Panc1 (cell line): ENCODE results near the gene C6orf89. TPM values are rescaled to one million over a fixed set of nuclear protein-coding genes. Genes with fewer than 3 reads are reported as not detected.

ENCODE experiments used
- ATAC-seq: fragments of 200-7000 bp; cut with Tn5 transposase; 2 replicates; pipeline ENCODE4 v1.9.1; 2020; ENCODE audit warnings: mild to moderate bottlenecking, moderate library complexity
- BruUV-seq: library from RNA; stranded (reverse); fragments of 400-500 nt; replicated peaks from 2 replicates; lab custom pipeline; 2021; lab: Mats Ljungman, UMichigan
- CTCF ChIA-PET: fragments of 300-600 bp; sonication (Branson Sonifier 250); formaldehyde crosslinking; loops from one replicate; lab custom pipeline; 2022; ENCODE audit warnings: antibody characterized with exemption; lab: Charles Lee
- POLR2A ChIA-PET: fragments of 300-600 bp; sonication (Branson Sonifier 250); formaldehyde crosslinking; loops from one replicate; lab custom pipeline; 2022; ENCODE audit warnings: antibody characterized with exemption; lab: Charles Lee
- DNase-seq: peaks from one replicate; pipeline ENCODE4 v3.0.0-alpha.2; 2010; ENCODE audit warnings: low read depth, low spot score
- H3K27ac ChIP-seq: 2 replicates; pipeline ENCODE4 v1.5.1; 2011; ENCODE audit warnings: mild to moderate bottlenecking, low read length, inconsistent platforms
- H3K27me3 ChIP-seq: fragments of 200-500 bp; sonication (Bioruptor generic); 2 replicates; pipeline ENCODE4 v1.6.0; 2014; ENCODE audit warnings: low read length, inconsistent platforms; ENCODE audit not compliant: control insufficient read depth, insufficient read depth
- H3K36me3 ChIP-seq: fragments of 200-500 bp; sonication (Bioruptor generic); 2 replicates; pipeline ENCODE4 v1.5.1; 2014; ENCODE audit warnings: inconsistent platforms, mild to moderate bottlenecking, low read length, moderate library complexity; ENCODE audit not compliant: control insufficient read depth, insufficient read depth
- H3K4me1 ChIP-seq: 2 replicates; pipeline ENCODE4 v1.5.1; 2011; ENCODE audit warnings: inconsistent platforms, mild to moderate bottlenecking, low read length, moderate library complexity; ENCODE audit not compliant: control insufficient read depth, insufficient read depth
- H3K4me3 ChIP-seq, 2 experiments: 2 replicates each; pipeline ENCODE4 v1.5.1; 2011 to 2012; ENCODE audit warnings: low read depth in 2 of 2, low read length in 2 of 2, mild to moderate bottlenecking in 2 of 2, inconsistent platforms in 1 of 2, moderate library complexity in 1 of 2
- H3K9me3 ChIP-seq: fragments of 200-500 bp; sonication (Bioruptor generic); 2 replicates; pipeline ENCODE4 v1.5.1; 2014; ENCODE audit warnings: low read depth, mild to moderate bottlenecking, inconsistent platforms, low read length, moderate library complexity; ENCODE audit not compliant: control insufficient read depth, insufficient read depth
- CTCF ChIP-seq: fragments of 450-650 bp; IDR thresholded peaks from 2 replicates; pipeline ENCODE4 v1.5.1; 2017; ENCODE audit warnings: mild to moderate bottlenecking
- POLR2AphosphoS5 ChIP-seq: IDR thresholded peaks from 2 replicates; pipeline ENCODE4 v1.6.1; 2012; ENCODE audit warnings: mild to moderate bottlenecking, low read depth, low read length, moderate library complexity
- REST ChIP-seq, 2 experiments: IDR thresholded peaks; 2 replicates each; pipeline ENCODE4 v1.6.1; 2011 to 2012; ENCODE audit warnings: low read depth in 2 of 2, control low read depth in 1 of 2, low read length in 1 of 2, mild to moderate bottlenecking in 1 of 2, moderate library complexity in 1 of 2; ENCODE audit not compliant: insufficient read depth in 1 of 2
- SIN3A ChIP-seq: IDR thresholded peaks from 2 replicates; pipeline ENCODE4 v1.6.1; 2012; ENCODE audit warnings: low read depth, mild to moderate bottlenecking, low read length, moderate library complexity, borderline replicate concordance; ENCODE audit not compliant: insufficient read depth
- TCF7L2 ChIP-seq: IDR thresholded peaks from 2 replicates; pipeline ENCODE4 v1.6.1; 2011; ENCODE audit warnings: mild to moderate bottlenecking, low read depth, low read length, inconsistent platforms
- in situ Hi-C: cut with HindIII; loops from 2 replicates; pipeline ENCODE4 v1.10.0; 2016; ENCODE audit warnings: low sequenced_read_pairs, low pct_unique_long_range_greater_than_20kb
- intact Hi-C: fragments of 100-400 bp; cut with micrococcal nuclease; formaldehyde crosslinking; loops from one replicate; pipeline ENCODE4 v1.10.0; 2022; ENCODE audit not compliant: unreplicated experiment
- total RNA-seq: library from RNA; stranded (reverse); gene quantifications from one replicate; pipeline ENCODE4 v1.2.1, GENCODE V29; 2021; ENCODE audit not compliant: unreplicated experiment

The C6orf89 gene
- total RNA-seq, 1 experiment from 2014 or later: 59.2 TPM

GRCh38 chr6:36929607-36930006, 43.9 kb downstream of the C6orf89 start:
- ATAC-seq (no peak; the same call in 1 of the 2 replicates), DNase-seq (no peak)
- H3K27ac ChIP-seq: no peak overlapping the region
- H3K4me1 ChIP-seq: no peaks in the 10 kb centered on the region
- CTCF ChIA-PET: no interaction called here
- no peaks in the 10 kb centered on the region for H3K36me3 ChIP-seq
- intact Hi-C loops: no loop called here
- no peaks in the 10 kb centered on the region for H3K9me3 ChIP-seq
- no TSS peak for BruUV-seq
- POLR2A ChIA-PET: no interaction called here
- in situ Hi-C loops: no loop called here
- TF ChIP-seq REST (IDR thresholded peaks at IDR 0.05; ENCODE audit: insufficient read depth in 1 of 2, low read depth in 2 of 2, low read length in 1 of 2) (no peak), TCF7L2 (no peak), SIN3A (no peak), CTCF (no peak), POLR2AphosphoS5 (no peak)
- no peak overlapping the region for H3K4me3 ChIP-seq
- no peaks in the 10 kb centered on the region for H3K27me3 ChIP-seq

GRCh38 chr6:36930483-36930882, 44.7 kb downstream of the C6orf89 start:
- TF ChIP-seq CTCF: no peak
- no peak for TF ChIP-seq TCF7L2
- TF ChIP-seq REST (IDR thresholded peaks at IDR 0.05; ENCODE audit: insufficient read depth in 1 of 2, low read depth in 2 of 2, low read length in 1 of 2): no peak
- no peak for TF ChIP-seq SIN3A
- no peak for TF ChIP-seq POLR2AphosphoS5
- no peaks in the 10 kb centered on the region for H3K4me1 ChIP-seq
- H3K27ac ChIP-seq: no peak overlapping the region
- intact Hi-C loops (no loop called here), in situ Hi-C loops (no loop called here)
- CTCF ChIA-PET: no interaction called here
- no peaks in the 10 kb centered on the region for H3K9me3 ChIP-seq
- no peak for DNase-seq
- no TSS peak for BruUV-seq
- no peak overlapping the region for H3K4me3 ChIP-seq
- ATAC-seq: no peak
- no peaks in the 10 kb centered on the region for H3K36me3 ChIP-seq
- POLR2A ChIA-PET: no interaction called here
- no peaks in the 10 kb centered on the region for H3K27me3 ChIP-seq
